IPS-18c (cell line): ENCODE results near the gene ALDH1A1.

Source experiments
- H3K4me3 ChIP-seq: 2 replicates; pipeline ENCODE4 v1.7.0; 2013; ENCODE audit warnings: low read depth, mild to moderate bottlenecking, low read length, moderate library complexity; ENCODE audit not compliant: insufficient read depth
- H3K9me3 ChIP-seq: one replicate; pipeline ENCODE4 v1.6.1; 2013; ENCODE audit warnings: mild to moderate bottlenecking, low read length, moderate library complexity; ENCODE audit not compliant: control insufficient read depth, insufficient read depth

The ALDH1A1 gene

DNA sequence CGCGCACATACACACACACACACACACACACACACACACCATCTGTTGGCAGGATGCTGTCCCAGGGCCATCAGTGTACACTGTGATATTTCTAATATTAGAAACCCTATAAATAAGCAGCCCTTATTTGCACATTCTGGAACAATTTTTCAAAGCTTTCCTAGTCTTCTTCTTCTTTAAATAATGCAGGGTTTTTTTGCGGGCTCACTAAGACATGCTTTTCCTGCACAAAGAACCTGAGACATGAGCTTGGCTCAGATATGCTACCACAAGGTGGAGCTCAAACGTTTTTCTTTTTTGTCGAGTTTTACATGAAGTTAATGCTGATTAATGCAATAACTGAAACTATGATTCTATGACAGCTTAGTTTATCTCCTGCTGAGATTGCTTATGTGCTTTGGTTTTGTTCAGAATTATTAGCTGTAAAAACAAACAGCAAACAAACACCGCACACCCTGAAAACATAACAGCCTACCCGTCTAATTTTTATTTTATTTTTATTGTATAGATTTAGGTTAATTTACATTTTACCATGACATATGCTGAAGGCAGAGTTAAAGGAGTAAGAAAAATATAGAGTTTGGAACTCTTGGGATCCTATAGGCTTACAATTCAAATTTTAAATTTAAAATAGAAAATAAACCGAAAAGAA lies 95.8 kb downstream of the ALDH1A1 start:
- H3K4me3 ChIP-seq = no peak overlapping the region
- H3K9me3 ChIP-seq = no peaks in the 10 kb centered on the region

DNA sequence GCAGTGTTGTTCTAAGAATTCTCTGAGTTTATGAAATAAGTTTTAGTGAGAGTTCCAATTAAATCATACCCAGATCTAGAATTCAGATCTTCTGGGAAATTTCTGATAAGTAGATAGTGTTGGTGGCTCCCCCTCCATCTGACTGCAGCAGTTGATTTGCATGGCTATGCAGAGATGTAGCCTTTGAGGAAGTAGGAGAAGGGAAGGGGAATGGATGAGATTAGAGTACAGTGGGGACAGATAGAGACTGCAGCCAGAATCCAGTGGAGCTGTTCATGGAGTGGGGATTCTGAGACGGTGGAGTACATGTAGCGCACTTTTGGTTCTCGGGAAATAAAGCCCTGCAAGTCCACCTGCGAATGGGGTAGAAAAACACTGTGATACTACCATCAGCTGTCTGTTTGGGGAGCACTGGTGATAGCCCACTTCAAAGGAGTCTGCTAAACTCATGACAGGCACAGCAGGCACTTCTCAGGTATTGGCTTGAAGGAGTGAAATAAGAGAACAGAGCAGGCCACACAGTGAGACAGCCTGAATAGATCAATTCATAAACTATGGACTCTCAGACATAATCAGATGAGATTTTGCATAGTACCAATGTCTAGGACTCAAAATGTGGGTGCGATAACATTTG lies 96.8 kb downstream of the ALDH1A1 start:
- Histone ChIP-seq H3K4me3 (no peak overlapping the region), H3K9me3 (no peaks in the 10 kb centered on the region)

DNA sequence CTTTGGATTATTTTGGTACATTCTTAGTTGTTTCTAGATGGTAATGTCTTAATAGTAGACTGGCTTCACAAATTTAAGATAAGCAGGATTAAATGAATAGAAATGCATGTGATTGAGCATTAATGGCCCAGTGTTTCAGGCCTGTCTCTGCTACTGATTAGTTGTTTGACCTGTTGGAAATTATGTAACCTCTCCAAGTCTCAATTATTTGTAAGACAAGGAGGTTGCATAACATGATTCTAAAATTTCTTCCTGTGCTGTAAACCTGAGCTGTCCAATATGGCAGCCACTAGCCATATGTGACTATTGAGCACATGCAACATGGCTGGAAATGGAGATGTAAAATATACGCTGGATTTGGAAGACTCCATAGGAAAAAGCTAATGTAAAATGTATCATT lies 97.5 kb downstream of the ALDH1A1 start:
- Histone ChIP-seq H3K4me3 (no peak overlapping the region), H3K9me3 (no peaks in the 10 kb centered on the region)
